C4-2B (cell line): Measurements from ENCODE around the gene ZNF3.

ENCODE experiments used
- ZFX ChIP-seq: fragments of 450-650 bp; IDR thresholded peaks from 2 replicates; pipeline ENCODE4 v1.6.1; 2017
- TF ChIP-seq, protein P1 (sequence below): fragments of 450-650 bp; conservative IDR thresholded peaks from 2 replicates; pipeline ENCODE4 v1.5.1; 2017; ENCODE audit warnings: mild to moderate bottlenecking

DNA sequence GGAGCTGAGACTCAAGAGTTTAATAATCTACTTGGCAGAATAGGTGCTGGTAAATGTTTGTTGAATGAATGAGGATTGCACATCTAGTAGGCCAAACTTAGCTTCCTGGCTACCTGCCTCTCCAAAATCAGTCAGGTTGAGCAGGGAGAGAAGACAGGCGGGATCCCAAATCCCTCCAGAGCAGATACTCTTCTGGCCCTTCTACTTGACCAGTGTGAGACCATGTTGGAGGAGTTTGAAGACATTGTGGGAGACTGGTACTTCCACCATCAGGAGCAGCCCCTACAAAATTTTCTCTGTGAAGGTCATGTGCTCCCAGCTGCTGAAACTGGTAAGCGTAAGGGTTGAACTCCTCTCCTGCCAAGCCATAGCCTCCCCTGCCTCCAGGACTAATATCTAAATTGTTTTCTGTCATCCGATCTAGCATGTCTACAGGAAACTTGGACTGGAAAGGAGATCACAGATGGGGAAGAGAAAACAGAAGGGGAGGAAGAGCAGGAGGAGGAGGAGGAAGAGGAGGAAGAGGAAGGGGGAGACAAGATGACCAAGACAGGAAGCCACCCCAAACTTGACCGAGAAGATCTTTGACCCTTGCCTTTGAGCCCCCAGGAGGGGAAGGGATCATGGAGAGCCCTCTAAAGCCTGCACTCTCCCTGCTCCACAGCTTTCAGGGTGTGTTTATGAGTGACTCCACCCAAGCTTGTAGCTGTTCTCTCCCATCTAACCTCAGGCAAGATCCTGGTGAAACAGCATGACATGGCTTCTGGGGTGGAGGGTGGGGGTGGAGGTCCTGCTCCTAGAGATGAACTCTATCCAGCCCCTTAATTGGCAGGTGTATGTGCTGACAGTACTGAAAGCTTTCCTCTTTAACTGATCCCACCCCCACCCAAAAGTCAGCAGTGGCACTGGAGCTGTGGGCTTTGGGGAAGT, 43.0 kb upstream of the ZNF3 start:
- TF ChIP-seq, protein P1, sequence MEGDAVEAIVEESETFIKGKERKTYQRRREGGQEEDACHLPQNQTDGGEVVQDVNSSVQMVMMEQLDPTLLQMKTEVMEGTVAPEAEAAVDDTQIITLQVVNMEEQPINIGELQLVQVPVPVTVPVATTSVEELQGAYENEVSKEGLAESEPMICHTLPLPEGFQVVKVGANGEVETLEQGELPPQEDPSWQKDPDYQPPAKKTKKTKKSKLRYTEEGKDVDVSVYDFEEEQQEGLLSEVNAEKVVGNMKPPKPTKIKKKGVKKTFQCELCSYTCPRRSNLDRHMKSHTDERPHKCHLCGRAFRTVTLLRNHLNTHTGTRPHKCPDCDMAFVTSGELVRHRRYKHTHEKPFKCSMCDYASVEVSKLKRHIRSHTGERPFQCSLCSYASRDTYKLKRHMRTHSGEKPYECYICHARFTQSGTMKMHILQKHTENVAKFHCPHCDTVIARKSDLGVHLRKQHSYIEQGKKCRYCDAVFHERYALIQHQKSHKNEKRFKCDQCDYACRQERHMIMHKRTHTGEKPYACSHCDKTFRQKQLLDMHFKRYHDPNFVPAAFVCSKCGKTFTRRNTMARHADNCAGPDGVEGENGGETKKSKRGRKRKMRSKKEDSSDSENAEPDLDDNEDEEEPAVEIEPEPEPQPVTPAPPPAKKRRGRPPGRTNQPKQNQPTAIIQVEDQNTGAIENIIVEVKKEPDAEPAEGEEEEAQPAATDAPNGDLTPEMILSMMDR, result no peak
- no peak for TF ChIP-seq ZFX
